ENCODE measurements around the gene PSD.

Gene PSD

DNA sequence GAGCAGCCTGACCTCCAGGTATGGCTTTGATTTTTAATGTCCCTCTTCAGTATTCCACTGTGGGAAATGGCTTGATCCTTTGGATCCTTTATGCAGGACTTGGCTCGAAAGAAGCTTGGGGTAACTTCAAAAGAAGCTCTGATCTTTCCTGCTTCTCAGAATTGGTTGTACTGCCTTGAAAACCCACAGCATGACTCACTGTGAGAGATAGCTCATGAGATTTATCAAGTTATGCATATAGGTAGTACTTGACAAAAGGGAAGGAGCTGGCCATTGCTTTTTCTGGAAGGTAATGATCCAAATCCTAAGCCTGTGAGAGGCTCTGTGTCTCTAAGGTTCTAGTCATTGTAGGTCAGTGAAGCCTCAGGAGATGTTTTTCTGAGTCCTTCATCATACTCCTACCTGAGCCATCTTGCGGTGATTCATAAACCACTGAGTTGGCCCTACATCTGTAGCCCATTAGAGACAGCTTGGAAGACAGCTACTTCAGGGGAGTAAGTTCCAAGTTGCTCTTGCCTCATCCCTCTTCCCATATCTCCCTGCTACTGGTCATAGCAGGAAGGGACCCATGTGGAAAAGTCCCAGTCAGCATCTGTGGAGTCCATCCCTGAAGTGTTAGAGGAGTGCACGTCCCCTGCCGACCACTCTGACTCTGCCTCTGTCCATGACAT lies 59.7 kb downstream of the PSD start:
- TF ChIP-seq, protein P1, sequence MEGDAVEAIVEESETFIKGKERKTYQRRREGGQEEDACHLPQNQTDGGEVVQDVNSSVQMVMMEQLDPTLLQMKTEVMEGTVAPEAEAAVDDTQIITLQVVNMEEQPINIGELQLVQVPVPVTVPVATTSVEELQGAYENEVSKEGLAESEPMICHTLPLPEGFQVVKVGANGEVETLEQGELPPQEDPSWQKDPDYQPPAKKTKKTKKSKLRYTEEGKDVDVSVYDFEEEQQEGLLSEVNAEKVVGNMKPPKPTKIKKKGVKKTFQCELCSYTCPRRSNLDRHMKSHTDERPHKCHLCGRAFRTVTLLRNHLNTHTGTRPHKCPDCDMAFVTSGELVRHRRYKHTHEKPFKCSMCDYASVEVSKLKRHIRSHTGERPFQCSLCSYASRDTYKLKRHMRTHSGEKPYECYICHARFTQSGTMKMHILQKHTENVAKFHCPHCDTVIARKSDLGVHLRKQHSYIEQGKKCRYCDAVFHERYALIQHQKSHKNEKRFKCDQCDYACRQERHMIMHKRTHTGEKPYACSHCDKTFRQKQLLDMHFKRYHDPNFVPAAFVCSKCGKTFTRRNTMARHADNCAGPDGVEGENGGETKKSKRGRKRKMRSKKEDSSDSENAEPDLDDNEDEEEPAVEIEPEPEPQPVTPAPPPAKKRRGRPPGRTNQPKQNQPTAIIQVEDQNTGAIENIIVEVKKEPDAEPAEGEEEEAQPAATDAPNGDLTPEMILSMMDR (IDR thresholded peaks at IDR 0.05; ENCODE audit: insufficient read depth, low read length), result no peak
- TF ChIP-seq SPI1 (IDR thresholded peaks at IDR 0.05; ENCODE audit: borderline replicate concordance, low read depth), result no peak
- TF ChIP-seq REST (IDR thresholded peaks at IDR 0.05; ENCODE audit: insufficient replicate concordance, low read depth), result no peak
- no peak for TF ChIP-seq GABPA (IDR thresholded peaks at IDR 0.05; ENCODE audit: low read depth)
- no peak overlapping the region for H3K4me3 ChIP-seq (replicated peaks; ENCODE audit: insufficient read depth, low read length)
- DNase-seq (ENCODE audit: low read depth in 1 of 2, low spot score in 1 of 2), result no peak
- H3K27ac ChIP-seq (replicated peaks), result no peak overlapping the region
- no peaks in the 10 kb centered on the region for H3K27me3 ChIP-seq (ENCODE audit: insufficient read depth, poor library complexity, severe bottlenecking)

DNA sequence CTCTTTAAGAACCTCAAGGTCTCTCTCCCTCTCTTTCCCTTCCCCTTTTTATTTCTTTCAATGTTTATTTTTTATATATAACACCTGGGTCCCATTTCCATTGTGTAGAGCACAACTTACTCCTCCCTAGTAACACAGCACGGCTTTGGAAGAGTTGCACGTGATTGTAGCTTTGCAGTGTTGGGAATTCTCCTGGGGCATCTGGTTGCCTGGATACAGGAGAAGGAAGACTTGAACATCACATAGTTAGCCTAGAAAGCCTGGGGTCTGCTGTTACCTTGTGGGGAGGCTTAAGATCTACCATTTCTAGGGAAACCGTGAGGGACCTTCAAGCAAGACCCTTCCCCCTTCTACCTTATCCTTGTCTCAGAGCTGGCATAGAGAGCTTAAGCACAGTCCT lies 64.1 kb downstream of the PSD start:
- Histone ChIP-seq H3K27me3 (ENCODE audit: insufficient read depth, poor library complexity, severe bottlenecking) (no peaks in the 10 kb centered on the region), H3K27ac (replicated peaks) (no peak overlapping the region), H3K4me3 (replicated peaks; ENCODE audit: insufficient read depth, low read length) (no peak overlapping the region)
- TF ChIP-seq, protein P1 (IDR thresholded peaks at IDR 0.05; ENCODE audit: insufficient read depth, low read length), result no peak
- no peak for TF ChIP-seq REST (IDR thresholded peaks at IDR 0.05; ENCODE audit: insufficient replicate concordance, low read depth)
- no peak for DNase-seq (ENCODE audit: low read depth in 1 of 2, low spot score in 1 of 2)

Small RNA genes lying within 50 kb of the gene (microRNA-seq; reads per million reads assigned to microRNA genes)
- 9,451 reads per million, percentile 97 among the genes with 10 or more reads in this experiment for gene MIR146B
